HepG2 (cell line): ENCODE results near the gene FCHO2. TPM values are rescaled to one million over a fixed set of nuclear protein-coding genes. Genes with fewer than 3 reads are reported as not detected.

Source experiments
- ATAC-seq: fragments of 200-7000 bp; cut with Tn5 transposase; 3 replicates; pipeline ENCODE4 v1.9.1; 2020; ENCODE audit warnings: mild to moderate bottlenecking, moderate library complexity
- BruUV-seq: library from RNA; stranded (reverse); fragments of 400-500 nt; replicated peaks from 2 replicates; lab custom pipeline; 2021; lab: Mats Ljungman, UMichigan
- CTCF ChIA-PET: fragments of 300-600 bp; formaldehyde crosslinking; extraction: SDS; loops from one replicate; lab custom pipeline; 2021; ENCODE audit warnings: low total read pairs, inconsistent platforms, low intra/inter-chr PET ratio; lab: Yijun Ruan, JAX
- POLR2A ChIA-PET: fragments of 350-600 bp; sonication (Branson Sonifier 250); formaldehyde crosslinking; loops from one replicate; lab custom pipeline; 2020; ENCODE audit warnings: antibody characterized with exemption, inconsistent platforms; lab: Yijun Ruan, JAX
- DNase-seq: peaks from one replicate; pipeline ENCODE4 v3.0.0-alpha.2; 2015; ENCODE audit warnings: low spot score
- FAIRE-seq: peaks from 3 replicates; lab custom pipeline; 2011; peaks lifted over from hg19 to GRCh38; lab: Jason Lieb, UNC
- H2AFZ ChIP-seq: one replicate; pipeline ENCODE4 v1.6.1; 2011; ENCODE audit warnings: low read length, inconsistent platforms
- H3K27ac ChIP-seq: fragments of 300-600 bp; 3 replicates; pipeline ENCODE4 v1.8.0; 2011; ENCODE audit warnings: mixed run types, mild to moderate bottlenecking, mixed read lengths, low read length, inconsistent platforms; ENCODE audit not compliant: insufficient read depth; ENCODE audit errors: extremely low read length
- H3K27me3 ChIP-seq, 2 experiments: fragments of 200-600 bp in 1 of 2; 2 replicates in 1 of 2; 3 replicates in 1 of 2; pipeline versions ENCODE4 v1.6.0 to v1.8.0; 2011; ENCODE audit warnings: low read length in 2 of 2, mild to moderate bottlenecking in 2 of 2, moderate library complexity in 2 of 2, inconsistent platforms in 1 of 2; ENCODE audit not compliant: insufficient read depth in 2 of 2, control insufficient read depth in 1 of 2
- H3K36me3 ChIP-seq, 2 experiments: fragments of 200-600 bp in 1 of 2; replicated peaks in 1 of 2; 2 replicates in 1 of 2; 3 replicates in 1 of 2; pipeline versions ENCODE4 v1.5.1 to v1.8.0; 2011; ENCODE audit warnings: low read length in 2 of 2, inconsistent platforms in 1 of 2; ENCODE audit not compliant: insufficient read depth in 2 of 2, control insufficient read depth in 1 of 2
- H3K4me1 ChIP-seq: 2 replicates; pipeline ENCODE4 v1.5.1; 2012; ENCODE audit warnings: low read length, inconsistent platforms; ENCODE audit not compliant: insufficient read depth
- H3K4me2 ChIP-seq: 2 replicates; pipeline ENCODE4 v1.6.0; 2011; ENCODE audit warnings: low read depth, low read length, inconsistent platforms
- H3K4me3 ChIP-seq, 3 experiments: fragments of 200-600 bp in 1 of 3; sonication (generic), shearing (Covaris generic) in 1 of 3; replicated peaks in 1 of 3; 2 replicates each; pipeline ENCODE4 v1.5.1; 2011 to 2016; ENCODE audit warnings: low read length in 3 of 3, inconsistent platforms in 2 of 3, low read depth in 2 of 3, mild to moderate bottlenecking in 2 of 3, control low read depth in 1 of 3, mixed read lengths in 1 of 3; ENCODE audit not compliant: insufficient read depth in 1 of 3
- H3K79me2 ChIP-seq: one replicate; pipeline ENCODE4 v1.6.1; 2011; ENCODE audit warnings: low read length, inconsistent platforms; ENCODE audit not compliant: insufficient read depth
- H3K9ac ChIP-seq: 2 replicates; pipeline ENCODE4 v1.6.0; 2011; ENCODE audit warnings: mild to moderate bottlenecking, low read depth, low read length, inconsistent platforms; ENCODE audit not compliant: insufficient read depth
- H3K9me3 ChIP-seq: 2 replicates; pipeline ENCODE4 v1.5.1; 2012; ENCODE audit warnings: mild to moderate bottlenecking, low read length
- H4K20me1 ChIP-seq: 2 replicates; pipeline ENCODE4 v1.6.0; 2011; ENCODE audit warnings: inconsistent platforms, mild to moderate bottlenecking, low read length, moderate library complexity; ENCODE audit not compliant: insufficient read depth
- MED1 ChIP-seq: sonication (generic); formaldehyde crosslinking; IDR thresholded peaks from 2 replicates; pipeline ENCODE4 v1.4.0; 2020; ENCODE audit warnings: missing genetic modification reagents
- TCF7 ChIP-seq: sonication (generic); IDR thresholded peaks from 2 replicates; pipeline ENCODE4 v1.6.1; 2016; ENCODE audit warnings: antibody characterized with exemption, low read depth
- ZFP62 ChIP-seq: sonication (generic); formaldehyde crosslinking; IDR thresholded peaks from 2 replicates; pipeline ENCODE4 v1.4.0; 2020; ENCODE audit warnings: missing genetic modification reagents
- WGBS: methylation state at CpG from one replicate; pipeline ENCODE4 v1.1.6; 2017; ENCODE audit warnings: low lambda C conversion rate; 5-methylcytosine and 5-hydroxymethylcytosine counted together
- in situ Hi-C: cut with HindIII; loops from 2 replicates; pipeline ENCODE4 v1.10.0; 2017; ENCODE audit warnings: low pct_unique_long_range_greater_than_20kb; ENCODE audit not compliant: extremely low pct_ligation_motif_present
- intact Hi-C: fragments of 100-400 bp; cut with micrococcal nuclease; formaldehyde crosslinking; loops from one replicate; pipeline ENCODE4 v1.10.0; 2022; ENCODE audit not compliant: unreplicated experiment
- polyA plus RNA-seq, 8 experiments: library from polyadenylated mRNA; depleted of rRNA in 3 of 8; stranded (reverse) in 7 of 8; unstranded in 1 of 8; fragments of >200 nt; fragmentation: Illumina TruSeq in 4 of 8; extraction: Trizol in 4 of 8; gene quantifications; 2 replicates each; pipeline versions ENCODE4 v1.2.1 to v1.2.3, GENCODE V29; 2011 to 2016; ENCODE audit warnings: low read depth in 4 of 8, missing spikeins in 1 of 8, mixed read lengths in 1 of 8; ENCODE audit not compliant: insufficient read depth in 1 of 8
- total RNA-seq, 5 experiments: library from RNA; depleted of rRNA; stranded (reverse); fragments of >200 nt; fragmentation: Illumina TruSeq; extraction: Trizol; gene quantifications; 2 replicates each; pipeline ENCODE4 v1.2.3, GENCODE V29; 2016; ENCODE audit warnings: low read depth in 1 of 5
- TF ChIP-seq, protein P1 (sequence below): sonication (generic); formaldehyde crosslinking; IDR thresholded peaks from 2 replicates; pipeline ENCODE4 v1.4.0; 2020; ENCODE audit warnings: missing genetic modification reagents
- TF ChIP-seq, protein P2 (sequence below): sonication (generic); formaldehyde crosslinking; IDR thresholded peaks from 2 replicates; pipeline ENCODE4 v1.4.0; 2020; ENCODE audit warnings: mild to moderate bottlenecking, missing genetic modification reagents
- TF ChIP-seq, protein P3 (sequence below): sonication (generic); formaldehyde crosslinking; IDR thresholded peaks from 2 replicates; pipeline ENCODE4 v1.9.0; 2021; ENCODE audit warnings: missing genetic modification reagents, mild to moderate bottlenecking, borderline replicate concordance
- TF ChIP-seq, protein P4 (sequence below): sonication (generic); formaldehyde crosslinking; IDR thresholded peaks from 2 replicates; pipeline ENCODE4 v1.9.0; 2022; ENCODE audit warnings: missing genetic modification reagents, mild to moderate bottlenecking, borderline replicate concordance
- TF ChIP-seq, protein P5 (sequence below): sonication (generic); formaldehyde crosslinking; IDR thresholded peaks from 2 replicates; pipeline ENCODE4 v1.5.1; 2020; ENCODE audit warnings: missing genetic modification reagents, mild to moderate bottlenecking, borderline replicate concordance

Gene FCHO2
- total and polyA plus RNA-seq, 2 of the 13 experiments (the other 11 are each of a cell fraction or from before 2014, with no cell fraction given) = 11.6 to 17.3 TPM

DNA sequence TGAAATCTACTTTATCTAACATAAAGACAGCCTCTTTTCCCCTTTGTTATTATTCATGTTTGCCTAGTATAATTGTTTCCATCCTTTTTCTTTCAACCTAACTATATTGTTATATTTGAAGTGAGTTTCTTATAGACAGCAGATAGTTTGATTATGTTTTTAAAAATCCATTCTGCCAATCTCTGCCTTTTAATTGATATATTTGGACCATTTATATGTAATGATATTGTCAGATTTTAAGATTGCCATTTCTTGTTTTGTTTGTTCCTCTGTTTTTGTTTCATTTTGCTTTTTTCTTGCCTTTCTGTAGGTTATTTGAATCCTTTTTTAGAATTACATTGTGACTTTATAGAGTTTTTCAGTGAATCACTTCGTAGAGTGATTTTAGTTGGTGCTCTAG is 89.8 kb downstream of the FCHO2 start (continued):
- TF ChIP-seq, protein P1, sequence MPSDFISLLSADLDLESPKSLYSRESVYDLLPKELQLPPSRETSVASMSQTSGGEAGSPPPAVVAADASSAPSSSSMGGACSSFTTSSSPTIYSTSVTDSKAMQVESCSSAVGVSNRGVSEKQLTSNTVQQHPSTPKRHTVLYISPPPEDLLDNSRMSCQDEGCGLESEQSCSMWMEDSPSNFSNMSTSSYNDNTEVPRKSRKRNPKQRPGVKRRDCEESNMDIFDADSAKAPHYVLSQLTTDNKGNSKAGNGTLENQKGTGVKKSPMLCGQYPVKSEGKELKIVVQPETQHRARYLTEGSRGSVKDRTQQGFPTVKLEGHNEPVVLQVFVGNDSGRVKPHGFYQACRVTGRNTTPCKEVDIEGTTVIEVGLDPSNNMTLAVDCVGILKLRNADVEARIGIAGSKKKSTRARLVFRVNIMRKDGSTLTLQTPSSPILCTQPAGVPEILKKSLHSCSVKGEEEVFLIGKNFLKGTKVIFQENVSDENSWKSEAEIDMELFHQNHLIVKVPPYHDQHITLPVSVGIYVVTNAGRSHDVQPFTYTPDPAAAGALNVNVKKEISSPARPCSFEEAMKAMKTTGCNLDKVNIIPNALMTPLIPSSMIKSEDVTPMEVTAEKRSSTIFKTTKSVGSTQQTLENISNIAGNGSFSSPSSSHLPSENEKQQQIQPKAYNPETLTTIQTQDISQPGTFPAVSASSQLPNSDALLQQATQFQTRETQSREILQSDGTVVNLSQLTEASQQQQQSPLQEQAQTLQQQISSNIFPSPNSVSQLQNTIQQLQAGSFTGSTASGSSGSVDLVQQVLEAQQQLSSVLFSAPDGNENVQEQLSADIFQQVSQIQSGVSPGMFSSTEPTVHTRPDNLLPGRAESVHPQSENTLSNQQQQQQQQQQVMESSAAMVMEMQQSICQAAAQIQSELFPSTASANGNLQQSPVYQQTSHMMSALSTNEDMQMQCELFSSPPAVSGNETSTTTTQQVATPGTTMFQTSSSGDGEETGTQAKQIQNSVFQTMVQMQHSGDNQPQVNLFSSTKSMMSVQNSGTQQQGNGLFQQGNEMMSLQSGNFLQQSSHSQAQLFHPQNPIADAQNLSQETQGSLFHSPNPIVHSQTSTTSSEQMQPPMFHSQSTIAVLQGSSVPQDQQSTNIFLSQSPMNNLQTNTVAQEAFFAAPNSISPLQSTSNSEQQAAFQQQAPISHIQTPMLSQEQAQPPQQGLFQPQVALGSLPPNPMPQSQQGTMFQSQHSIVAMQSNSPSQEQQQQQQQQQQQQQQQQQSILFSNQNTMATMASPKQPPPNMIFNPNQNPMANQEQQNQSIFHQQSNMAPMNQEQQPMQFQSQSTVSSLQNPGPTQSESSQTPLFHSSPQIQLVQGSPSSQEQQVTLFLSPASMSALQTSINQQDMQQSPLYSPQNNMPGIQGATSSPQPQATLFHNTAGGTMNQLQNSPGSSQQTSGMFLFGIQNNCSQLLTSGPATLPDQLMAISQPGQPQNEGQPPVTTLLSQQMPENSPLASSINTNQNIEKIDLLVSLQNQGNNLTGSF (CRISPR knock-in tag) = no peak

DNA sequence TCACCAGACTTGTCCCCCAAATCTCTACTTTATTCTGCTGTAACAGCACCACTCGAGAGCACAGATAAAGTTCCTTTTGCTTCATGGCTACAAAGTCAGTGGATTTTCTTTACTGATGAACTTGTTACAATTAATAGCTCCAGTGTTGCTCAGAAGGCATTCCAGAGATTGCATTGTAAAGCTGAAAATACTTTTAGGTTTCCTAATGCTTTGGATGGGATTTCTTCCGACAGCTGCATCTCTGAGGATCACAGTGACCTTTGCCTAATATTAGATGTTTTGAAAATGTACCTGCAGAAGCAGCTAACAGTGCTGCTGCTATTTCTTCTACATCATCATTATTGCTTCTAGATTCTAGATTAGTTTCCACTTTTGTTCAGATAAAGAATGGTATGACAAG is 105.8 kb downstream of the FCHO2 start:
- H3K36me3 ChIP-seq = no peaks in the 10 kb centered on the region; a peak in 4 of 5 replicates
- H3K4me3 ChIP-seq = no peak overlapping the region
- H2AFZ ChIP-seq = no peak overlapping the region
- ATAC-seq (no peak), DNase-seq (no peak), FAIRE-seq (no peak)
- H3K4me1 ChIP-seq = no peaks in the 10 kb centered on the region
- no peaks in the 10 kb centered on the region for H3K9me3 ChIP-seq
- ChIA-PET POLR2A (no interaction called here), CTCF (no interaction called here)
- no TSS peak for BruUV-seq
- H3K79me2 ChIP-seq = no peaks in the 10 kb centered on the region
- H3K9ac ChIP-seq = no peak overlapping the region
- in situ Hi-C loops (no loop called here), intact Hi-C loops (no loop called here)
- H3K27me3 ChIP-seq = no peaks in the 10 kb centered on the region
- no peak overlapping the region for H3K27ac ChIP-seq
- WGBS = 100% methylated on average over 2 of the region's 2 CpGs
- no peak overlapping the region for H3K4me2 ChIP-seq
- H4K20me1 ChIP-seq = no peaks in the 10 kb centered on the region; the same call in 1 of the 2 replicates
- TF ChIP-seq, protein P2, sequence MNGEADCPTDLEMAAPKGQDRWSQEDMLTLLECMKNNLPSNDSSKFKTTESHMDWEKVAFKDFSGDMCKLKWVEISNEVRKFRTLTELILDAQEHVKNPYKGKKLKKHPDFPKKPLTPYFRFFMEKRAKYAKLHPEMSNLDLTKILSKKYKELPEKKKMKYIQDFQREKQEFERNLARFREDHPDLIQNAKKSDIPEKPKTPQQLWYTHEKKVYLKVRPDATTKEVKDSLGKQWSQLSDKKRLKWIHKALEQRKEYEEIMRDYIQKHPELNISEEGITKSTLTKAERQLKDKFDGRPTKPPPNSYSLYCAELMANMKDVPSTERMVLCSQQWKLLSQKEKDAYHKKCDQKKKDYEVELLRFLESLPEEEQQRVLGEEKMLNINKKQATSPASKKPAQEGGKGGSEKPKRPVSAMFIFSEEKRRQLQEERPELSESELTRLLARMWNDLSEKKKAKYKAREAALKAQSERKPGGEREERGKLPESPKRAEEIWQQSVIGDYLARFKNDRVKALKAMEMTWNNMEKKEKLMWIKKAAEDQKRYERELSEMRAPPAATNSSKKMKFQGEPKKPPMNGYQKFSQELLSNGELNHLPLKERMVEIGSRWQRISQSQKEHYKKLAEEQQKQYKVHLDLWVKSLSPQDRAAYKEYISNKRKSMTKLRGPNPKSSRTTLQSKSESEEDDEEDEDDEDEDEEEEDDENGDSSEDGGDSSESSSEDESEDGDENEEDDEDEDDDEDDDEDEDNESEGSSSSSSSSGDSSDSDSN (CRISPR knock-in tag) = no peak
- TF ChIP-seq, protein P3, sequence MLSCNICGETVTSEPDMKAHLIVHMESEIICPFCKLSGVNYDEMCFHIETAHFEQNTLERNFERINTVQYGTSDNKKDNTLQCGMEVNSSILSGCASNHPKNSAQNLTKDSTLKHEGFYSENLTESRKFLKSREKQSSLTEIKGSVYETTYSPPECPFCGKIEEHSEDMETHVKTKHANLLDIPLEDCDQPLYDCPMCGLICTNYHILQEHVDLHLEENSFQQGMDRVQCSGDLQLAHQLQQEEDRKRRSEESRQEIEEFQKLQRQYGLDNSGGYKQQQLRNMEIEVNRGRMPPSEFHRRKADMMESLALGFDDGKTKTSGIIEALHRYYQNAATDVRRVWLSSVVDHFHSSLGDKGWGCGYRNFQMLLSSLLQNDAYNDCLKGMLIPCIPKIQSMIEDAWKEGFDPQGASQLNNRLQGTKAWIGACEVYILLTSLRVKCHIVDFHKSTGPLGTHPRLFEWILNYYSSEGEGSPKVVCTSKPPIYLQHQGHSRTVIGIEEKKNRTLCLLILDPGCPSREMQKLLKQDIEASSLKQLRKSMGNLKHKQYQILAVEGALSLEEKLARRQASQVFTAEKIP (CRISPR knock-in tag) = no peak
- TF ChIP-seq TCF7 (no peak), ZFP62 (CRISPR knock-in tag) (no peak), MED1 (CRISPR knock-in tag) (no peak)
- TF ChIP-seq, protein P4, sequence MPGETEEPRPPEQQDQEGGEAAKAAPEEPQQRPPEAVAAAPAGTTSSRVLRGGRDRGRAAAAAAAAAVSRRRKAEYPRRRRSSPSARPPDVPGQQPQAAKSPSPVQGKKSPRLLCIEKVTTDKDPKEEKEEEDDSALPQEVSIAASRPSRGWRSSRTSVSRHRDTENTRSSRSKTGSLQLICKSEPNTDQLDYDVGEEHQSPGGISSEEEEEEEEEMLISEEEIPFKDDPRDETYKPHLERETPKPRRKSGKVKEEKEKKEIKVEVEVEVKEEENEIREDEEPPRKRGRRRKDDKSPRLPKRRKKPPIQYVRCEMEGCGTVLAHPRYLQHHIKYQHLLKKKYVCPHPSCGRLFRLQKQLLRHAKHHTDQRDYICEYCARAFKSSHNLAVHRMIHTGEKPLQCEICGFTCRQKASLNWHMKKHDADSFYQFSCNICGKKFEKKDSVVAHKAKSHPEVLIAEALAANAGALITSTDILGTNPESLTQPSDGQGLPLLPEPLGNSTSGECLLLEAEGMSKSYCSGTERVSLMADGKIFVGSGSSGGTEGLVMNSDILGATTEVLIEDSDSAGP = no peak
- TF ChIP-seq, protein P5, sequence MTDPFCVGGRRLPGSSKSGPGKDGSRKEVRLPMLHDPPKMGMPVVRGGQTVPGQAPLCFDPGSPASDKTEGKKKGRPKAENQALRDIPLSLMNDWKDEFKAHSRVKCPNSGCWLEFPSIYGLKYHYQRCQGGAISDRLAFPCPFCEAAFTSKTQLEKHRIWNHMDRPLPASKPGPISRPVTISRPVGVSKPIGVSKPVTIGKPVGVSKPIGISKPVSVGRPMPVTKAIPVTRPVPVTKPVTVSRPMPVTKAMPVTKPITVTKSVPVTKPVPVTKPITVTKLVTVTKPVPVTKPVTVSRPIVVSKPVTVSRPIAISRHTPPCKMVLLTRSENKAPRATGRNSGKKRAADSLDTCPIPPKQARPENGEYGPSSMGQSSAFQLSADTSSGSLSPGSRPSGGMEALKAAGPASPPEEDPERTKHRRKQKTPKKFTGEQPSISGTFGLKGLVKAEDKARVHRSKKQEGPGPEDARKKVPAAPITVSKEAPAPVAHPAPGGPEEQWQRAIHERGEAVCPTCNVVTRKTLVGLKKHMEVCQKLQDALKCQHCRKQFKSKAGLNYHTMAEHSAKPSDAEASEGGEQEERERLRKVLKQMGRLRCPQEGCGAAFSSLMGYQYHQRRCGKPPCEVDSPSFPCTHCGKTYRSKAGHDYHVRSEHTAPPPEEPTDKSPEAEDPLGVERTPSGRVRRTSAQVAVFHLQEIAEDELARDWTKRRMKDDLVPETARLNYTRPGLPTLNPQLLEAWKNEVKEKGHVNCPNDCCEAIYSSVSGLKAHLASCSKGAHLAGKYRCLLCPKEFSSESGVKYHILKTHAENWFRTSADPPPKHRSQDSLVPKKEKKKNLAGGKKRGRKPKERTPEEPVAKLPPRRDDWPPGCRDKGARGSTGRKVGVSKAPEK (CRISPR knock-in tag) = no peak
